ENCODE data around the gene CREB5.
A peak's percentile ranks its signal among the peaks of the same experiment; 100 is the strongest.
"Not testable (repeated sequence)": the region's sequence is repeated elsewhere in the genome, so short reads cannot be mapped to it uniquely, and the experiment has no call there.

The CREB5 gene

DNA sequence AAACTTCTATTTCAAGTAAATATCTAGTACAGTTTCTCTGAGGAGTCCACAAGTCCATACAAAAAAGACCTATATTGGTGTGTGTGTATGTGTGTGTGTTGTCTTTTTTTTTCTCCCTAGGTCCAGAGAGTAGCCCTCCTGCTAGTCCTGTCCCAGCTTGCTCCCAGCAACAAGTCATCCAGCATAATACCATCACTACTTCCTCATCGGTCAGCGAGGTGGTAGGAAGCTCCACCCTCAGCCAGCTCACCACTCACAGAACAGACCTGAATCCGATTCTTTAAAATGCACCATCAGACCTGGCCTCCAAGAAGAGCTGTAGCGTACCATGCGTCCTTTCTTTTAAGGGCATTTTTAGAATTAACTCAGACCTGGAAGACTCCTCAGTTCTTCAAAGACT lies 406.7 kb downstream of the CREB5 start:
- no peak for TF ChIP-seq CTCF (IDR thresholded peaks at IDR 0.05; ENCODE audit: low read depth, low read length, missing control alignments)
- H3K4me3 ChIP-seq (replicated peaks; ENCODE audit: low read depth, low read length) = no peak overlapping the region
- DNase-seq (ENCODE audit: extremely low read depth, low read depth) = no peak

DNA sequence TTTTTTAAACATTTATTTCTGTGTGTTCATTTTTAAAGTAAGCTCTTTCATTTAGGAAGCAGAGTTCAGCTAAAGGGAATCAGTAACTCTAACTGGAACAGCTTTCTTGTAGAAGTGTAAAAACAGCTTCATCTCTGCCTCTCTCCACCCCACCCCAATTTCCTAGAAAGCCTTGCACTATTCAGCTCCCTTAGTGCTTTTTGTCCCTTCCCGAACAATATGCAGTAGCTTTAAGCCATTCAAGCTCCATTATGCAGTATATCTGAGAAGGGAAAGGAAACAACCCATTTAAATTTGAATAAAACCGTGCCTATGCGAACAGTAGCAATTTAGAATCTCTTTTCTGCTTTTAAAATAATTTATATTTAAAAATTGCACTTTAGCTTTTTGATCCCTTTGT lies 411.3 kb downstream of the CREB5 start:
- H3K4me3 ChIP-seq (replicated peaks; ENCODE audit: low read depth, low read length) = no peak overlapping the region
- no peak for TF ChIP-seq CTCF (IDR thresholded peaks at IDR 0.05; ENCODE audit: low read depth, low read length, missing control alignments)
- no peak for DNase-seq (ENCODE audit: extremely low read depth, low read depth)

GRCh38 chr7:28825817-28826448 lies 413.6 kb downstream of the CREB5 start:
- DNase-seq (ENCODE audit: extremely low read depth, low read depth) = not testable (repeated sequence)

DNA sequence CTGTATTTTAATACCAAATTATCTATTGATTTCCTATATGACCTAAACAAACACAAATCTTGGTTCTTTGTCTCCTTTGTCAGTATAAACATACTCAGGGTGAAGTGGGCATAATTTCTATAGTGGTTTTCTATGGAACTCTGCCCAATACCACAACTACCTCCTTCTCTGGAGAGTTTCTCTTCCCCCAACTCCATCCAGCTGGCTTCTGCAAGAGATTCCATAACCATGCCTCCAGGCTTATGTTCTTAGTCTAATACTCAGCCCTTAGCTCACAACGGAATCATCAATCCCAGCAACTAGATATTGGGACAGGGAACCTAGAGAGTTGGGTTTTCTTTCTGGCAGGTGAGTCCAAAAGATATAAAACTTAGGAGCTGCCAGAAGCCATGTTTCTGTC lies 418.5 kb downstream of the CREB5 start:
- TF ChIP-seq CTCF (IDR thresholded peaks at IDR 0.05; ENCODE audit: low read depth, low read length, missing control alignments) = no peak
- DNase-seq (ENCODE audit: extremely low read depth, low read depth) = no peak
- H3K4me3 ChIP-seq (replicated peaks; ENCODE audit: low read depth, low read length) = no peak overlapping the region

More at GRCh38 chr7:28825817-28826448, 413.6 kb downstream of the CREB5 start:
- not testable (repeated sequence) for H3K4me3 ChIP-seq (replicated peaks; ENCODE audit: low read depth, low read length)

DNA sequence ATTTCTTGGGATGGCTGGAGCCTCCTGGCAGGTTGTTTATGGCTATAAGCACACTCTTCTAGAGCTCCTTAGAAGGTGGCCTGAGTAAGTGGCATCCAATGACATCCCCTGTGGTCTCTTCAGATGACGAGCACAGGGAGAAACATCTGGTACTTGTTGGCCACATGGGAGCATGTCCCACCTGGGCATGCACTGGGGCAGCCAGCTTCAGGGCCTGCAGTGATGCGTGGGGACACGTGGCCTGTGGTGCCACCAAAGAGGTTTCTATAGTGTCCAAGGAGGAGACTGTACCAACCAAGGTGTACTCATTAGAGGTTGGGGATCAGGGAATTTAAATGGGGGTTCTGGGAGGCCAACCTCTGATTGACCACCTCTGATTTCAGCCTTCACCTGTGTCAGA lies 420.4 kb downstream of the CREB5 start:
- H3K4me3 ChIP-seq (replicated peaks; ENCODE audit: low read depth, low read length) = no peak overlapping the region
- TF ChIP-seq CTCF (IDR thresholded peaks at IDR 0.05; ENCODE audit: low read depth, low read length, missing control alignments) = no peak
- DNase-seq (ENCODE audit: extremely low read depth, low read depth) = no peak

GRCh38 chr7:28835800-28836199 lies 423.5 kb downstream of the CREB5 start:
- peak; percentile 30 for DNase-seq (ENCODE audit: extremely low read depth, low read depth)
- no peak overlapping the region for H3K4me3 ChIP-seq (replicated peaks; ENCODE audit: low read depth, low read length)
- TF ChIP-seq CTCF (IDR thresholded peaks at IDR 0.05; ENCODE audit: low read depth, low read length, missing control alignments) = no peak

DNA sequence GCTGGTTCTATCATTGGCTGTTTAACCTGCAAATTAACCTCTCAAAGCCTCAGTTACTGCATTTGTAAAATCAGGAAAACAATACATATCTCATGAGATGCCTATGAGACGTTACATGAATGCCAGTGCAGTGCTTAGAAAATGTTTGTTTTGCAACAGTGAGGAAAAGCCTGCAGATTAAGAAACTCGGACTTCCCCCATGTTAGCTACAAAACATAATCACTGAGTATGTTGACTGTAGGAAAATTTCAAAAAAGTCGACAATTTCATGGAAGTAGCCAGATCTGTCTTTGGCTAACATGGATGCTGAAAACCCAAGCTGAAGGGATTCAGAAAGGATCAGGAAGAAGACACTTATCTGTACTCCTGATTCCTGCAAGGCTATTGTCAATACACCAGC lies 424.4 kb downstream of the CREB5 start:
- no peak overlapping the region for H3K4me3 ChIP-seq (replicated peaks; ENCODE audit: low read depth, low read length)
- DNase-seq (ENCODE audit: extremely low read depth, low read depth) = no peak
- no peak for TF ChIP-seq CTCF (IDR thresholded peaks at IDR 0.05; ENCODE audit: low read depth, low read length, missing control alignments)

Measured in HFF-Myc (cell line).